Measurements from ENCODE around the gene TNNT1. TPM values are rescaled to one million over a fixed set of nuclear protein-coding genes. Genes with fewer than 3 reads are reported as not detected.

TNNT1 gene
- total RNA-seq, 2 donors from 2014 or later: 0.49 to 1.3 TPM

- DNase-seq (no peak), ATAC-seq (replicated peaks in 1 of 2) (no peak)
- H3K9me3 Mint-ChIP-seq: no peaks in the 10 kb centered on the region
- H3K27ac Mint-ChIP-seq: no peak overlapping the region
- H3K36me3 Mint-ChIP-seq (ENCODE audit: insufficient read depth in 2 of 2): peaks cover 4 to 5% of the 10 kb centered on the region in 2 donors
- peaks cover 20% of the 10 kb centered on the region for H3K27me3 Mint-ChIP-seq (ENCODE audit: low read depth)
- H3K4me1 Mint-ChIP-seq (ENCODE audit: low read depth): peaks cover 20% of the 10 kb centered on the region
- H3K4me3 Mint-ChIP-seq: no peak overlapping the region
Observed at GRCh38 chr19:55091955-55092354, 57.1 kb downstream of the TNNT1 start.

- H3K9me3 Mint-ChIP-seq: no peaks in the 10 kb centered on the region
- no peak for DNase-seq
- H3K27ac Mint-ChIP-seq: no peak overlapping the region
- peaks cover 22% of the 10 kb centered on the region for H3K4me1 Mint-ChIP-seq (ENCODE audit: low read depth)
- peaks cover 4 to 5% of the 10 kb centered on the region in 2 donors for H3K36me3 Mint-ChIP-seq (ENCODE audit: insufficient read depth in 2 of 2)
- no peak overlapping the region for H3K4me3 Mint-ChIP-seq
- no peak for ATAC-seq (replicated peaks in 1 of 2)
- H3K27me3 Mint-ChIP-seq (ENCODE audit: low read depth): peaks cover 20% of the 10 kb centered on the region
Observed at GRCh38 chr19:55091126-55091910, 57.7 kb downstream of the TNNT1 start.

DNA sequence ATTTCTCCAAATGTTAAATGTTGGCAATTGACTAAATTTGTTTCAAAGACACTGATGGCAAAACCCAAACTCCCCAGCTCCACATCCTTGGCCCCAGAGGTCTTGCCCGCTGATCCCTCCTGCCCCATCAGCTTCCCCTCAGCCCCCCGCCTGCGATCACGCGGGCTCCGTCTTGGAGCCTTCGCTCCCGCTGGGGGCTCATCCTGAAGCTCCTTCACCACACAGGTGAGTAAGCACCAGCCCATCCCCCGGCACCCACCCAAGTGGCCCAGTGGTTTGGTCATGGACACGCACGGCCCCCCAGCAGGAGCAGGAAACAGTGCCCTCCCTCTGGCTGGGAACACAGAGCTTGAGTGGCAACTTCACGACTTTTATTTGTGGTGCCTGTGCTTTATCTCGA is 58.4 kb downstream of the TNNT1 start:
- Mint-ChIP-seq H3K9me3 (no peaks in the 10 kb centered on the region), H3K27me3 (ENCODE audit: low read depth) (peaks cover 26% of the 10 kb centered on the region), H3K27ac (no peak overlapping the region), H3K4me3 (no peak overlapping the region), H3K36me3 (ENCODE audit: insufficient read depth in 2 of 2) (peaks cover 4 to 5% of the 10 kb centered on the region in 2 donors), H3K4me1 (ENCODE audit: low read depth) (peaks cover 22% of the 10 kb centered on the region)
- DNase-seq: no peak
- ATAC-seq (replicated peaks in 1 of 2): no peak

DNA sequence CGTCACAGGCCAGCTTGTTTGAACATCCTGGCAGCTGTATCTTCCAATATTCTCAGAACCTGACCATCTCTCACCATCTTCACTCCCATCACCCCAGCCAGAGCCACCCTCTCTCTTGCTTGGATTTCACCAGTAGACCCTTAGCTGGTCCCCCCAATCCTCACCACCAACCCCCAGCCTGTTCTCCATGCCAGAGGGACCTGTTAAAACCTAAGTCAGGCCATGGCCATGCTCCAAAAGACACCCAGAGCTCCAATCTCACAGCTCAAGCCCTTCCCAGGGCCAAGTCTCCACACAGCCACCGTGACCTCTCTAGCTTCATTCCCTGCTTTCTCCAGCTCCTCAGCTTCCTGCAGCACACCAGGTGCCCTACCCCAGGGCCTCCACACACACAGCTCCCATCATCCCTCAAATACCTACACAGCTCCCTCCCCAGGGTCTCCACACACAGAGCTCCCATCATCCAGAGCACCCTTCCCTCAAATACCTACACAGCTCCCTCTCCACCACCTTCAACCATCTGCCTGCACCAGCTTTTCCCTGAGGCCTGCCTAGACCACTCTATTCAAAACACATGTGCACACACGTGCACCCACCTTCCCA is 59.6 kb downstream of the TNNT1 start:
- DNase-seq (no peak), ATAC-seq (replicated peaks in 1 of 2) (no peak)
- Mint-ChIP-seq H3K27ac (no peak overlapping the region), H3K4me1 (ENCODE audit: low read depth) (peaks cover 22% of the 10 kb centered on the region), H3K9me3 (no peaks in the 10 kb centered on the region), H3K36me3 (ENCODE audit: insufficient read depth in 2 of 2) (peaks cover 4% of the 10 kb centered on the region in 2 donors), H3K4me3 (no peak overlapping the region), H3K27me3 (ENCODE audit: low read depth) (peaks cover 36% of the 10 kb centered on the region)

DNA sequence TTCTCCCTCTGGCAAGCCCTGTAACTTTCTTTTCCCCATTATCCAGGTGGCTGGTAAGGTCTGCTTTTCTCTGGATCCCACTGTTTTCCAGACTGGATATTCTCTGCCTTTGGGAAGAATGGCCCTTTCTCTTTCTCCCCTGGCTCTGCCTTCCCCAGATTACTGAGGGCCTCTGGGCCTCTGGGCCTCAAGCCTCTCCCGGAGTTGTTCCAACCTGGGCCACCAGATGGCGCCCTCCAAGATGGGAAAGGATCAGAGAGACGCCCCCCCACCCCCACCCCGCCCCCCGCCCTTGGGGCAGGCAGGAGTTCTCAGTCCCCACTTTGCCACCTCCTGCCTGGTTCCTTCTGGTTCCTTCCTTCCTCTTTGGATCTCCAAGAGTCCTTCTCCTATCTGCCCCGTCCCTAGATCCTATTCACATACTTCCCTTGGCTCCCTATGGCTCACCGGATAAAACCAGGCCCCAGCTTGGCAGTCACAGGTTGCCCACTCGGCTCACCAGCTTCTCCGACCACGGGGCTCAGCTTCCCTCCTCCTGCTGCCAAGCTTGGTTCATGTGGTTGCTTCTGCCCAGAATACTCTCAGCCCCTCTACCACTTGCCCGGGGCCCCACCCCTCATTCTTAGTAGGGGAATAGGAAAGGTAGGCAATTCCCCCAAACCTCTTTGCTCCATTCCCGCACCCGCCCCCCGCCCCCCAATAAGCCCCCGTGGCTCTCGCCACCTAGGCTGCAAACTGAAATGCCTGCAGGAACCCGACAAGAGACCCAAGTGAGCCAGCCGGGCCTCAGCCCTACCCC is 60.3 kb downstream of the TNNT1 start:
- DNase-seq: peak; percentile 85 to 86
- Mint-ChIP-seq H3K4me3 (peak overlapping the region; percentile 65 to 66), H3K27ac (no peak overlapping the region), H3K4me1 (ENCODE audit: low read depth) (peaks cover 22% of the 10 kb centered on the region), H3K27me3 (ENCODE audit: low read depth) (peaks cover 43% of the 10 kb centered on the region), H3K36me3 (ENCODE audit: insufficient read depth in 2 of 2) (peaks cover 4% of the 10 kb centered on the region in 2 donors), H3K9me3 (no peaks in the 10 kb centered on the region)
- peak; percentile 38 to 43 for ATAC-seq (replicated peaks in 1 of 2)

- no peaks in the 10 kb centered on the region for H3K9me3 Mint-ChIP-seq
- ATAC-seq (replicated peaks in 1 of 2) (no peak), DNase-seq (no peak)
- H3K27ac Mint-ChIP-seq: no peak overlapping the region
- peak overlapping the region; percentile 65 to 66 for H3K4me3 Mint-ChIP-seq
- H3K4me1 Mint-ChIP-seq (ENCODE audit: low read depth): peaks cover 22% of the 10 kb centered on the region
- H3K36me3 Mint-ChIP-seq (ENCODE audit: insufficient read depth in 2 of 2): peaks cover 4% of the 10 kb centered on the region in 2 donors
- peaks cover 48% of the 10 kb centered on the region for H3K27me3 Mint-ChIP-seq (ENCODE audit: low read depth)
Observed at GRCh38 chr19:55088021-55088451, 61.0 kb downstream of the TNNT1 start.

DNA sequence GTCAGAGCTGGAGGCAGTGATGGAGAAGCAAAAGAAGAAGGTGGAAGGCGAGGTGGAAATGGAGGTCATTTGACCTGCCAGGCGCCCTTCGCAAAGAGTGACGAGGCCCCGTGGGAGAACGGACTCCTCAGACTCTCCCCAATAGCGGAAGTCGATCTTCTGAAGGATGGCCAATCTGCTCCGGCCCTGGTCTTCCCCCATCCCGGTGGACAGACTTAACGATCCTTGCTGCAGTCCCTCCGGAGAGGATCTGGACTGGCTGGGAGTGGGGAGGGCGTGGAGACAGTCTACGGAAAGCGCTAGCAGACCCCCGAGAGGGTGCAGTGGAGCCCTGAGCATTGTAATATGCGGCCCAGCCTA is 61.5 kb downstream of the TNNT1 start:
- Mint-ChIP-seq H3K4me1 (ENCODE audit: low read depth) (peaks cover 25% of the 10 kb centered on the region), H3K9me3 (no peaks in the 10 kb centered on the region), H3K4me3 (peak overlapping the region; percentile 72 to 76), H3K36me3 (ENCODE audit: insufficient read depth in 2 of 2) (peaks cover 5 to 6% of the 10 kb centered on the region in 2 donors), H3K27me3 (ENCODE audit: low read depth) (peaks cover 53% of the 10 kb centered on the region), H3K27ac (no peak overlapping the region)
- no peak for DNase-seq
- no peak for ATAC-seq (replicated peaks in 1 of 2)

- peak; percentile 54 to 73 for ATAC-seq (replicated peaks in 1 of 2)
- H3K27me3 Mint-ChIP-seq (ENCODE audit: low read depth): peaks cover 57% of the 10 kb centered on the region
Observed at GRCh38 chr19:55086730-55087541, 62.1 kb downstream of the TNNT1 start.

GRCh38 chr19:55085923-55086715 is 62.9 kb downstream of the TNNT1 start:
- peaks cover 32% of the 10 kb centered on the region for H3K4me1 Mint-ChIP-seq (ENCODE audit: low read depth)
- ATAC-seq (replicated peaks in 1 of 2) (no peak), DNase-seq (no peak)
- peaks cover 7 to 8% of the 10 kb centered on the region in 2 donors for H3K36me3 Mint-ChIP-seq (ENCODE audit: insufficient read depth in 2 of 2)
- peaks cover 57% of the 10 kb centered on the region for H3K27me3 Mint-ChIP-seq (ENCODE audit: low read depth)
- no peaks in the 10 kb centered on the region for H3K9me3 Mint-ChIP-seq
- H3K27ac Mint-ChIP-seq: no peak overlapping the region
- H3K4me3 Mint-ChIP-seq: no peak overlapping the region

More at GRCh38 chr19:55086730-55087541, 62.1 kb downstream of the TNNT1 start:
- peak overlapping the region; percentile 72 to 76 for H3K4me3 Mint-ChIP-seq
- peaks cover 31% of the 10 kb centered on the region for H3K4me1 Mint-ChIP-seq (ENCODE audit: low read depth)
- H3K36me3 Mint-ChIP-seq (ENCODE audit: insufficient read depth in 2 of 2): peaks cover 7 to 8% of the 10 kb centered on the region in 2 donors
- no peak overlapping the region for H3K27ac Mint-ChIP-seq
- H3K9me3 Mint-ChIP-seq: no peaks in the 10 kb centered on the region
- peak; percentile 64 to 66 for DNase-seq

- peaks cover 0 to 3% of the 10 kb centered on the region in 2 donors for H3K9me3 Mint-ChIP-seq
- ATAC-seq (replicated peaks in 1 of 2) (no peak), DNase-seq (no peak)
- no peak overlapping the region for H3K4me3 Mint-ChIP-seq
- no peak overlapping the region for H3K27ac Mint-ChIP-seq
- peaks cover 46% of the 10 kb centered on the region for H3K4me1 Mint-ChIP-seq (ENCODE audit: low read depth)
- H3K27me3 Mint-ChIP-seq (ENCODE audit: low read depth): peaks cover 71% of the 10 kb centered on the region
- H3K36me3 Mint-ChIP-seq (ENCODE audit: insufficient read depth in 2 of 2): peaks cover 8 to 10% of the 10 kb centered on the region in 2 donors
Observed at GRCh38 chr19:55084416-55084815, 64.6 kb downstream of the TNNT1 start.

GRCh38 chr19:55083004-55083850 is 65.8 kb downstream of the TNNT1 start:
- Mint-ChIP-seq H3K36me3 (ENCODE audit: insufficient read depth in 2 of 2) (peaks cover 4 to 8% of the 10 kb centered on the region in 2 donors), H3K4me3 (peak overlapping the region; percentile 83 to 91), H3K27ac (no peak overlapping the region), H3K9me3 (peaks cover 0 to 3% of the 10 kb centered on the region in 2 donors), H3K4me1 (ENCODE audit: low read depth) (peaks cover 39% of the 10 kb centered on the region), H3K27me3 (ENCODE audit: low read depth) (peaks cover 69% of the 10 kb centered on the region)
- DNase-seq (no peak), ATAC-seq (replicated peaks in 1 of 2) (no peak)
